A673 (cell line): Measurements from ENCODE around the gene TMBIM6.

Experiments
- EZH2 ChIP-seq: fragments of 200-600 bp; sonication (generic); IDR thresholded peaks from 2 replicates; pipeline ENCODE4 v1.6.1; 2017; ENCODE audit warnings: borderline replicate concordance, low read depth, mild to moderate bottlenecking, mixed read lengths, antibody characterized with exemption, low read length; ENCODE audit not compliant: poor library complexity, severe bottlenecking
- TF ChIP-seq, protein P1 (sequence below): fragments of 300-800, 200-600 bp; sonication (generic); conservative IDR thresholded peaks from 2 replicates; pipeline ENCODE4 v1.5.1; 2017; ENCODE audit warnings: low read depth, mild to moderate bottlenecking, antibody characterized with exemption, low read length, moderate library complexity, mixed read lengths

DNA sequence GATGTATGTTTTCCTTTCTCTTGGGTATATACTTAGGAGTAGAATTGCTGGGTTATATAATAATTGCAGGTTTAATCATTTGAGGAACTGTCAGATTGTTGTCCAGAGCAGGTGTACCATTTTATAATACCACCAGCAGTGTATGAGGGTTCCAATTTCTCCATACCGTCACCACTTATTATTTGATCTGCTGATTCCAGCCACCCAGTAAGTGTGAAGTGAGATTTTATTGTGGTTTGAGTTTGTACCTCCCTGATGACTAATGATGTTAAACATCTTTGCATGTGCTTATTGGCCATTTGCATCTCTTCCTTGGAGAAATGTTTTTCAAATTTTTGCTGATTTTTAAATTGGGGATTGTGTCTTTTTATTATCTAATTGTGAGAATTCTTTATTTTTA lies 71.8 kb downstream of the TMBIM6 start:
- TF ChIP-seq, protein P1, sequence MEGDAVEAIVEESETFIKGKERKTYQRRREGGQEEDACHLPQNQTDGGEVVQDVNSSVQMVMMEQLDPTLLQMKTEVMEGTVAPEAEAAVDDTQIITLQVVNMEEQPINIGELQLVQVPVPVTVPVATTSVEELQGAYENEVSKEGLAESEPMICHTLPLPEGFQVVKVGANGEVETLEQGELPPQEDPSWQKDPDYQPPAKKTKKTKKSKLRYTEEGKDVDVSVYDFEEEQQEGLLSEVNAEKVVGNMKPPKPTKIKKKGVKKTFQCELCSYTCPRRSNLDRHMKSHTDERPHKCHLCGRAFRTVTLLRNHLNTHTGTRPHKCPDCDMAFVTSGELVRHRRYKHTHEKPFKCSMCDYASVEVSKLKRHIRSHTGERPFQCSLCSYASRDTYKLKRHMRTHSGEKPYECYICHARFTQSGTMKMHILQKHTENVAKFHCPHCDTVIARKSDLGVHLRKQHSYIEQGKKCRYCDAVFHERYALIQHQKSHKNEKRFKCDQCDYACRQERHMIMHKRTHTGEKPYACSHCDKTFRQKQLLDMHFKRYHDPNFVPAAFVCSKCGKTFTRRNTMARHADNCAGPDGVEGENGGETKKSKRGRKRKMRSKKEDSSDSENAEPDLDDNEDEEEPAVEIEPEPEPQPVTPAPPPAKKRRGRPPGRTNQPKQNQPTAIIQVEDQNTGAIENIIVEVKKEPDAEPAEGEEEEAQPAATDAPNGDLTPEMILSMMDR: no peak
- TF ChIP-seq EZH2: no peak
